SH-SY5Y (cell line): Measurements from ENCODE around the gene LRP8.

Experiments used
- GATA2 ChIP-seq: IDR thresholded peaks from 2 replicates; pipeline ENCODE4 v1.6.1; 2011; ENCODE audit warnings: mild to moderate bottlenecking, low read depth, low read length
- GATA3 ChIP-seq: IDR thresholded peaks from 2 replicates; pipeline ENCODE4 v1.6.1; 2011; ENCODE audit warnings: low read depth, mild to moderate bottlenecking, low read length, moderate library complexity

Gene LRP8

GRCh38 chr1:53326088-53326597, 1.7 kb downstream of the LRP8 start:
- TF ChIP-seq GATA2: no peak
- TF ChIP-seq GATA3: no peak

- no peak for TF ChIP-seq GATA2
- no peak for TF ChIP-seq GATA3
Observed at GRCh38 chr1:53325326-53326087, 2.4 kb downstream of the LRP8 start.

GRCh38 chr1:53324728-53325297, 3.1 kb downstream of the LRP8 start:
- TF ChIP-seq GATA2: no peak
- no peak for TF ChIP-seq GATA3

GRCh38 chr1:53324321-53324720, 3.5 kb downstream of the LRP8 start:
- TF ChIP-seq GATA3 (no peak), GATA2 (no peak)

- TF ChIP-seq GATA3 (no peak), GATA2 (no peak)
Observed at GRCh38 chr1:53323316-53323715, 4.6 kb downstream of the LRP8 start.

- TF ChIP-seq GATA3: no peak
- TF ChIP-seq GATA2: no peak
Observed at GRCh38 chr1:53321776-53322602, 5.9 kb downstream of the LRP8 start.

- no peak for TF ChIP-seq GATA3
- no peak for TF ChIP-seq GATA2
Observed at GRCh38 chr1:53321366-53321765, 6.5 kb downstream of the LRP8 start.

GRCh38 chr1:53320646-53321045, 7.2 kb downstream of the LRP8 start:
- TF ChIP-seq GATA3: no peak
- TF ChIP-seq GATA2: no peak

GRCh38 chr1:53319296-53320101, 8.4 kb downstream of the LRP8 start:
- TF ChIP-seq GATA2 (no peak), GATA3 (no peak)

- TF ChIP-seq GATA2 (no peak), GATA3 (no peak)
Observed at GRCh38 chr1:53317646-53318539, 10.0 kb downstream of the LRP8 start.

- TF ChIP-seq GATA2 (no peak), GATA3 (no peak)
Observed at GRCh38 chr1:53316766-53317581, 10.9 kb downstream of the LRP8 start.

- no peak for TF ChIP-seq GATA3
- TF ChIP-seq GATA2: no peak
Observed at GRCh38 chr1:53316424-53316765, 11.5 kb downstream of the LRP8 start.
